ENCODE measurements around the gene FBXO15. TPM values are rescaled to one million over a fixed set of nuclear protein-coding genes. Genes with fewer than 3 reads are reported as not detected.

Gene FBXO15
- total and polyA plus RNA-seq, 2 of the 8 experiments (the other 6 are each of a cell fraction or from before 2014, with no cell fraction given), result 0.84 to 0.85 TPM

DNA sequence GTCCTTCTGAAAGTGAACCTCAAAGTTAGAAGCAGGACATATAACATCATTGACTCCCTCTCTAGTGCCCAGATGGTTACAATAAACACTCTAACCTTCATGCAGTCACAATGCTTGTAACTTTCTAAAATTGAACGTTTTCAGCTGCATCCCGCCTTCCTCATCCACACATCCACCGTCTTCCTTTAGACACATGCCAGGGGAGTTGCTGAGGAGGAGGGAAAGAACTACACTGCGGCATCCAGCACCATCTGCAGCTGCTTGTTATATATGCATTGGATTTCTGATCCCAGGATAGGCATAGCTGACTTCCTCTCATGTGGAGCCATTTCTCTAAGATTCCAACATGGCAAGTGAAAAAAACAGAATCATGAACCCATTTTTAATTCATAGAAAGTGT, 96.8 kb downstream of the FBXO15 start:
- Histone ChIP-seq H2BK20ac (ENCODE audit: low read length) (no peak overlapping the region), H3K23me2 (ENCODE audit: low read depth, low read length) (no peaks in the 10 kb centered on the region), H3K14ac (ENCODE audit: insufficient read length) (no peak overlapping the region), H3K27ac (ENCODE audit: low read depth, low read length) (no peak overlapping the region), H2BK15ac (ENCODE audit: low read length) (no peak overlapping the region), H4K20me1 (replicated peaks in 1 of 2; ENCODE audit: control insufficient read depth in 1 of 2, insufficient read depth in 2 of 2, low read length in 2 of 2) (no peaks in the 10 kb centered on the region), H3K27me3 (replicated peaks in 1 of 4; ENCODE audit: control insufficient read depth in 3 of 4, extremely low read depth in 1 of 4, insufficient read depth in 3 of 4, low read length in 3 of 4) (no peaks in the 10 kb centered on the region), H4K8ac (ENCODE audit: extremely low read depth, insufficient read depth, low read length) (no peak overlapping the region), H3K56ac (replicated peaks; ENCODE audit: insufficient read length, low read depth, low read length) (no peak overlapping the region), H2AFZ (ENCODE audit: low read length) (no peak overlapping the region), H3K9ac (replicated peaks in 1 of 4; ENCODE audit: extremely low read depth in 1 of 4, low read depth in 3 of 4, low read length in 3 of 4) (no peak overlapping the region), H3K4me3 (ENCODE audit: extremely low read depth in 1 of 4, insufficient read depth in 2 of 4, low read depth in 3 of 4, low read length in 4 of 4) (no peak overlapping the region), H3K4ac (replicated peaks; ENCODE audit: insufficient read length, low read depth, low read length) (no peak overlapping the region), H2BK12ac (ENCODE audit: low read depth, low read length) (no peak overlapping the region), H3K36me3 (ENCODE audit: control insufficient read depth in 2 of 4, insufficient read depth in 4 of 4, low read length in 3 of 4) (no peaks in the 10 kb centered on the region), H2BK120ac (replicated peaks; ENCODE audit: low read depth, low read length) (no peak overlapping the region), H4K91ac (replicated peaks; ENCODE audit: insufficient read length, low read length) (no peak overlapping the region), H2AK5ac (ENCODE audit: low read depth, low read length) (no peak overlapping the region), H2BK5ac (ENCODE audit: low read depth, low read length) (no peak overlapping the region), H3K79me1 (ENCODE audit: low read depth, low read length) (no peaks in the 10 kb centered on the region), H3K18ac (ENCODE audit: extremely low read depth, low read length) (no peak overlapping the region), H3K4me2 (ENCODE audit: insufficient read depth in 1 of 2, low read depth in 2 of 2, low read length in 2 of 2) (no peak overlapping the region), H3K23ac (ENCODE audit: insufficient read length) (no peak overlapping the region), H3K4me1 (replicated peaks in 1 of 4; ENCODE audit: control insufficient read depth in 3 of 4, insufficient read depth in 4 of 4, low read length in 3 of 4) (no peaks in the 10 kb centered on the region), H4K5ac (ENCODE audit: insufficient read length, low read depth, low read length) (no peak overlapping the region), H3K9me3 (ENCODE audit: insufficient read depth in 2 of 2, low read depth in 1 of 2, low read length in 1 of 2) (peaks cover 4 to 5% of the 10 kb centered on the region in 2 experiments; a peak in 2 of 4 replicates), H3K79me2 (ENCODE audit: control insufficient read depth in 1 of 2, insufficient read depth in 2 of 2, low read length in 2 of 2) (no peaks in the 10 kb centered on the region)
- TF ChIP-seq ZNF274 (IDR thresholded peaks at IDR 0.05; ENCODE audit: borderline replicate concordance, extremely low read depth, low read length), result no peak
- ChIA-PET POLR2A (ENCODE audit: partially characterized antibody) (no interaction called here), CTCF (ENCODE audit: partially characterized antibody) (interaction anchor here (1.3 to 3.3 kb wide), 3 partner anchors 11 to 452 kb away, joined by 3 to 14 read pairs (median 4); no protein-coding TSS in a partner anchor)
- no peak for DNase-seq (ENCODE audit: low read depth in 1 of 2, low spot score in 2 of 2)
- WGBS, 2 experiments (ENCODE audit: extremely low coverage in 1 of 2, insufficient coverage in 1 of 2, insufficient read length in 1 of 2, insufficient replicate concordance in 2 of 2, low coverage in 1 of 2, low lambda C conversion rate in 2 of 2, missing lambda C conversion rate in 1 of 2), result 86% methylated on average over 4 of the region's 4 CpGs; no CpG with 5 or more reads in 1 of the 2 experiments
- no peak for FAIRE-seq
